ENCODE results near the gene BCKDHA. TPM values are rescaled to one million over a fixed set of nuclear protein-coding genes. Genes with fewer than 3 reads are reported as not detected.

Gene BCKDHA
- polyA plus RNA-seq, 1 of the 3 experiments (the other 2 are of a cell fraction): 30.9 TPM

DNA sequence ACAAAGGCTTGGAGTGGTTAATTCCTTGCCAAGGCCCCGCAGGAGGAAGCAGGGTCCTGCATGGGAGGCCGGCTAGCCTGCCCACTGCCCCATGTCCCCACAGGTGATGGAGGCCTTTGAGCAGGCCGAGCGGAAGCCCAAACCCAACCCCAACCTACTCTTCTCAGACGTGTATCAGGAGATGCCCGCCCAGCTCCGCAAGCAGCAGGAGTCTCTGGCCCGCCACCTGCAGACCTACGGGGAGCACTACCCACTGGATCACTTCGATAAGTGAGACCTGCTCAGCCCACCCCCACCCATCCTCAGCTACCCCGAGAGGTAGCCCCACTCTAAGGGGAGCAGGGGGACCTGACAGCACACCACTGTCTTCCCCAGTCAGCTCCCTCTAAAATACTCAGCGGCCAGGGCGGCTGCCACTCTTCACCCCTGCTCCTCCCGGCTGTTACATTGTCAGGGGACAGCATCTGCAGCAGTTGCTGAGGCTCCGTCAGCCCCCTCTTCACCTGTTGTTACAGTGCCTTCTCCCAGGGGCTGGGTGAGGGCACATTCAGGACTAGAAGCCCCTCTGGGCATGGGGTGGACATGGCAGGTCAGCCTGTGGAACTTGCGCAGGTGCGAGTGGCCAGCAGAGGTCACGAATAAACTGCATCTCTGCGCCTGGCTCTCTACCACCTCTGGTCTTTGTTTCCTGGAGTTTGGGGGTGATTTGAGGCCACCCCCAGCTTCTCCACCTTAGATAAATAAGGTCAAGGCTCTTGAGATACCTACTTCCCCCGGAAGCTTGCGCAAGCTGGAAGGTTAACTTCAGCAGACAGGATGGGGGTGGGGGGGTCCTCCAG, 26.9 kb downstream of the BCKDHA start:
- H3K79me2 ChIP-seq (ENCODE audit: insufficient read depth): no peaks in the 10 kb centered on the region
- H3K9me2 ChIP-seq: no peaks in the 10 kb centered on the region
- no peaks in the 10 kb centered on the region for H3K27me3 ChIP-seq (ENCODE audit: insufficient read depth)
- CTCF ChIA-PET: interaction anchor here (1.4 kb wide), 1 partner anchor 12 kb away, joined by 4 read pairs; no protein-coding TSS in a partner anchor
- no peaks in the 10 kb centered on the region for H3F3A ChIP-seq (replicated peaks; ENCODE audit: insufficient read depth)
- H2AFZ ChIP-seq (ENCODE audit: low read depth): no peak overlapping the region
- H3K4me1 ChIP-seq (ENCODE audit: control insufficient read depth in 1 of 2, insufficient read depth in 2 of 2, low read depth in 1 of 2, low read length in 1 of 2): peaks cover 0 to 7% of the 10 kb centered on the region in 2 experiments; a peak in 1 of 4 replicates
- 92% methylated on average over 18 of the region's 21 CpGs for WGBS (ENCODE audit: low lambda C conversion rate)
- TF ChIP-seq TEAD4 (IDR thresholded peaks at IDR 0.05; ENCODE audit: borderline replicate concordance, insufficient read depth): no peak
- no peak for TF ChIP-seq FOXJ3 (CRISPR knock-in tag; IDR thresholded peaks at IDR 0.05)
- TF ChIP-seq TCF12 (IDR thresholded peaks at IDR 0.05): no peak
- POLR2A ChIA-PET: no interaction called here
- no peaks in the 10 kb centered on the region for H4K20me1 ChIP-seq (ENCODE audit: insufficient read depth)
- no peak overlapping the region for H3K4me2 ChIP-seq
- H3K9ac ChIP-seq: no peak overlapping the region
- DNase-seq: no peak
- H3K4me3 ChIP-seq (ENCODE audit: low read depth in 2 of 2, low read length in 1 of 2): no peak overlapping the region
- no peaks in the 10 kb centered on the region for H3K9me3 ChIP-seq
- H3K36me3 ChIP-seq (replicated peaks in 1 of 2; ENCODE audit: control insufficient read depth in 1 of 2, insufficient read depth in 2 of 2, low read length in 1 of 2): peaks cover 3 to 24% of the 10 kb centered on the region in 2 experiments
- H3K27ac ChIP-seq (ENCODE audit: low read depth in 2 of 2, low read length in 1 of 2): no peak overlapping the region

DNA sequence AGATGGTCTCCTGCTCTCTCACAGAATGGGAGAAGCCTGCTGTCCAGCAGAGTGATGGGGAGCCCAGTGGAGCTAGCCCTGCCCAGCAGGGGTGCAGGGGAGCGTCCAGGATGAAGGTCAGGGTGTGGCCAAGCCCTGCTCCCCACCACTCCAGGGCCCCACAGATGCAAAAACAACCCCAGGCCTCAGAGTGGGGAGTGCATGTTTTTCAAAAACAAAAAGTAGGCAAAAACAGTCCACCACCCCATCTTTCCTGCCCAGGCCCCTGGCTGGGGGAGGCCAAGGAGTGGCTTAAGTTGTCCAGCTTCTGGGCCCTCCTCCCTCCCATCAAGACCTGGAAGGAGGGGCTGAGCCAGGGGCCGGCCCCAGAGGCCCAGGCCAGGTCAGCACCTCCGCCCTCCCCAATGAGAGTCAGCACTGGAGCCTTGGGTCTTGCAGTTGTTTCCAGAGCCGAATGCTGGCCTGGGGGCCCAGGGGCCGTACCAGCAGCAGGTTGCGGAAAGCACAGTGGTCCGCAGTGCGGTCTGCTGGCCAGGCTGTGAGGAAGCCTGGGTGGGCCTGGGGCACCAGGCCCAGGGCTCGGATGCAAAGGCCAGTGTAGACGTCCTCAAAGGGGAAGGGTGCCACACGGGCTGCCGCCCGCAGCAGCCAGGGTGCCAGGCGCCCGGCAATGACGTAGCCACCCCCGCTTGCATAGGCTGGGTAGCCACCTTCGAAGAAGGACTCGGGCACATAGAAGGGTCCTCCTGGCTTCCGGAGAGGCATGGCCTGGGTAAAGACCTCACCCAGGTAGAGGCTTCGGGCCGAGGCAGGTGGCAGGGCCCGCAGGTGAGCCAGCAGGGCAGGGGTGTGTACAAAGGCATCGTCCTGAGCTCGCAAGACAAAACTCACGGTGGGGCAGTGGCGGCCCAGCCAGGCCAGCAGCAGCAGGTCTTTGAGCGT, 27.8 kb downstream of the BCKDHA start:
- DNase-seq: no peak
- Histone ChIP-seq H2AFZ (ENCODE audit: low read depth) (no peak overlapping the region), H3K4me2 (no peak overlapping the region), H3K27ac (ENCODE audit: low read depth in 2 of 2, low read length in 1 of 2) (no peak overlapping the region), H3K4me1 (ENCODE audit: control insufficient read depth in 1 of 2, insufficient read depth in 2 of 2, low read depth in 1 of 2, low read length in 1 of 2) (peaks cover 0 to 7% of the 10 kb centered on the region in 2 experiments; a peak in 1 of 4 replicates), H3K4me3 (ENCODE audit: low read depth in 2 of 2, low read length in 1 of 2) (no peak overlapping the region), H3K9me2 (no peaks in the 10 kb centered on the region), H3K9ac (no peak overlapping the region), H4K20me1 (ENCODE audit: insufficient read depth) (no peaks in the 10 kb centered on the region), H3K36me3 (replicated peaks in 1 of 2; ENCODE audit: control insufficient read depth in 1 of 2, insufficient read depth in 2 of 2, low read length in 1 of 2) (peaks cover 0 to 21% of the 10 kb centered on the region in 2 experiments), H3K9me3 (no peaks in the 10 kb centered on the region), H3K27me3 (ENCODE audit: insufficient read depth) (no peaks in the 10 kb centered on the region), H3K79me2 (ENCODE audit: insufficient read depth) (no peaks in the 10 kb centered on the region), H3F3A (replicated peaks; ENCODE audit: insufficient read depth) (no peaks in the 10 kb centered on the region)
- TF ChIP-seq EP300 (IDR thresholded peaks at IDR 0.05; ENCODE audit: borderline replicate concordance in 1 of 2, low read depth in 1 of 2, low read length in 1 of 2) (no peak), NRF1 (IDR thresholded peaks at IDR 0.05; ENCODE audit: low read depth, low read length) (no peak), EZH2phosphoT487 (IDR thresholded peaks at IDR 0.05; ENCODE audit: borderline replicate concordance, low read depth) (no peak)
- POLR2A ChIA-PET: no interaction called here
- CTCF ChIA-PET: interaction anchor here (1.4 kb wide), 1 partner anchor 11 kb away, joined by 4 read pairs; no protein-coding TSS in a partner anchor
- WGBS (ENCODE audit: low lambda C conversion rate): 95% methylated on average over 12 of the region's 28 CpGs
